ENCODE data around the gene CABLES2. TPM values are rescaled to one million over a fixed set of nuclear protein-coding genes. Genes with fewer than 3 reads are reported as not detected.

CABLES2 gene
- total and polyA plus RNA-seq, 2 donors (not counting 3 experiments of a cell fraction or from before 2014, with no cell fraction given), result 7.8 to 9.9 TPM

DNA sequence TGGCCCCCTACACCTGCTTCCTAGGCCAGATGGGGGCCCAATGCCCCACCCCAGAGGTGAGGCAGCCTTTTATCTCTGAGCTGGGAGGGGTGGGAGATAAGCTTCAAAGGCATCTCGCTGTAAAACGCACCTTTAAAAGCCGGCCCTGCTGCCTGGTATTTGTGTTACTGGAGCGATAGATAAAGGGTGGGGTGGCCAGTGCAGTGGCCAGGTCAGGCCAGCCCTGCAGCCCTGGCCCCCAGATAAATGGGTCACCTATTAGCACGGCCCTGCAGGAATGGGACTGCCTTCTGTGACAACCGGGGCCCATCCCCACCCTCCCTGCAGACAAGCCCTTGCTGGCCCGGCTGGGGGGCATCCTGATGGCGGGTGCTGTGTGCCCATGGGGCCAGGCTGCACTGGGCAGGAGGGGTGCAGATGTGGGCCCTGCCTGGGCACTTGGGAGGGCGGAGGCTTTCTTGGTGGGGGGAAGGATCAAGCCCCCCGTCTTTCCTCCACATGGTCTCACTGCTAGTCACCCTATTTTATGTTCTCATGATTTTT is 23.3 kb upstream of the CABLES2 start:
- Histone ChIP-seq H3K27me3 (ENCODE audit: control insufficient read depth in 2 of 2, insufficient read depth in 2 of 2, low read length in 2 of 2) (peaks cover 22 to 23% of the 10 kb centered on the region in 2 experiments), H3K4me1 (ENCODE audit: control insufficient read depth, extremely low read depth, insufficient read depth, low read length) (no peaks in the 10 kb centered on the region), H4K20me1 (replicated peaks; ENCODE audit: control insufficient read depth, extremely low read depth, insufficient read depth, low read length) (no peaks in the 10 kb centered on the region), H3K9me3 (replicated peaks; ENCODE audit: control insufficient read depth, insufficient read depth, low read length) (no peaks in the 10 kb centered on the region), H3K4me3 (replicated peaks in 1 of 3; ENCODE audit: insufficient read depth in 1 of 3, low read depth in 1 of 3, low read length in 3 of 3) (no peak overlapping the region), H3K9me1 (replicated peaks; ENCODE audit: control insufficient read depth, extremely low read depth, insufficient read depth, low read length) (no peaks in the 10 kb centered on the region), H3K9ac (replicated peaks; ENCODE audit: extremely low read depth, insufficient read depth, low read length) (no peak overlapping the region), H3K27ac (ENCODE audit: insufficient read depth, low read depth, low read length) (no peak overlapping the region), H3K36me3 (ENCODE audit: control insufficient read depth in 2 of 2, extremely low read depth in 1 of 2, insufficient read depth in 2 of 2, low read length in 2 of 2) (no peaks in the 10 kb centered on the region), H3K79me2 (ENCODE audit: control insufficient read depth, insufficient read depth, low read length) (no peaks in the 10 kb centered on the region), H3K4me2 (ENCODE audit: insufficient read depth, low read length) (no peak overlapping the region), H2AFZ (ENCODE audit: low read depth, low read length) (no peak overlapping the region)
- BruUV-seq (replicated peaks), result no TSS peak
- no peak for TF ChIP-seq POLR2A (IDR thresholded peaks at IDR 0.05; ENCODE audit: low read depth, low read length)
- no peak for TF ChIP-seq EZH2 (IDR thresholded peaks at IDR 0.05; ENCODE audit: borderline replicate concordance, low read depth, low read length, severe bottlenecking)
- TF ChIP-seq, protein P1, sequence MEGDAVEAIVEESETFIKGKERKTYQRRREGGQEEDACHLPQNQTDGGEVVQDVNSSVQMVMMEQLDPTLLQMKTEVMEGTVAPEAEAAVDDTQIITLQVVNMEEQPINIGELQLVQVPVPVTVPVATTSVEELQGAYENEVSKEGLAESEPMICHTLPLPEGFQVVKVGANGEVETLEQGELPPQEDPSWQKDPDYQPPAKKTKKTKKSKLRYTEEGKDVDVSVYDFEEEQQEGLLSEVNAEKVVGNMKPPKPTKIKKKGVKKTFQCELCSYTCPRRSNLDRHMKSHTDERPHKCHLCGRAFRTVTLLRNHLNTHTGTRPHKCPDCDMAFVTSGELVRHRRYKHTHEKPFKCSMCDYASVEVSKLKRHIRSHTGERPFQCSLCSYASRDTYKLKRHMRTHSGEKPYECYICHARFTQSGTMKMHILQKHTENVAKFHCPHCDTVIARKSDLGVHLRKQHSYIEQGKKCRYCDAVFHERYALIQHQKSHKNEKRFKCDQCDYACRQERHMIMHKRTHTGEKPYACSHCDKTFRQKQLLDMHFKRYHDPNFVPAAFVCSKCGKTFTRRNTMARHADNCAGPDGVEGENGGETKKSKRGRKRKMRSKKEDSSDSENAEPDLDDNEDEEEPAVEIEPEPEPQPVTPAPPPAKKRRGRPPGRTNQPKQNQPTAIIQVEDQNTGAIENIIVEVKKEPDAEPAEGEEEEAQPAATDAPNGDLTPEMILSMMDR (IDR thresholded peaks at IDR 0.05; ENCODE audit: extremely low read depth in 1 of 2, insufficient read depth in 1 of 2, low read depth in 1 of 2, low read length in 2 of 2), result no peak
- TF ChIP-seq MAX (IDR thresholded peaks at IDR 0.05; ENCODE audit: insufficient read depth, insufficient read length), result no peak
- no peak for TF ChIP-seq MYC (IDR thresholded peaks at IDR 0.05; ENCODE audit: low read depth, low read length)
- no peak for TF ChIP-seq POLR2AphosphoS5 (IDR thresholded peaks at IDR 0.05; ENCODE audit: insufficient read depth, low read depth, low read length)
- no peak for TF ChIP-seq GATA2 (IDR thresholded peaks at IDR 0.05; ENCODE audit: insufficient read depth, insufficient read length, low read depth, low read length)
- no peak for TF ChIP-seq JUN (IDR thresholded peaks at IDR 0.05; ENCODE audit: borderline replicate concordance, insufficient read depth, insufficient read length, low read depth)
- TF ChIP-seq FOS (IDR thresholded peaks at IDR 0.05; ENCODE audit: borderline replicate concordance, insufficient read depth, low read length), result no peak
- POLR2A ChIA-PET, result no interaction called here
- no peak for FAIRE-seq
- CTCF ChIA-PET, result interaction anchor here (1.0 kb wide), 1 partner anchor 20 kb away, joined by 3 read pairs; no protein-coding TSS in a partner anchor
- no peak for DNase-seq (ENCODE audit: low read depth, low spot score)
- dilution Hi-C loops (cut with MboI; ENCODE audit: extremely low pct_ligation_motif_present, low sequenced_read_pairs) (no loop called here), intact Hi-C loops (cut with micrococcal nuclease) (no loop called here)
